GM18507 (cell line): Measurements from ENCODE around the gene GALNT16.
A peak's percentile ranks its signal among the peaks of the same experiment; 100 is the strongest.

Experiments used
- DNase-seq: peaks from one replicate; pipeline ENCODE4 v3.0.0; 2011; ENCODE audit warnings: low read depth; ENCODE audit not compliant: insufficient read length; ENCODE audit errors: extremely low spot score
- FAIRE-seq: peaks from 2 replicates; lab custom pipeline; 2011; peaks lifted over from hg19 to GRCh38; lab: Jason Lieb, UNC

GALNT16 gene

DNA sequence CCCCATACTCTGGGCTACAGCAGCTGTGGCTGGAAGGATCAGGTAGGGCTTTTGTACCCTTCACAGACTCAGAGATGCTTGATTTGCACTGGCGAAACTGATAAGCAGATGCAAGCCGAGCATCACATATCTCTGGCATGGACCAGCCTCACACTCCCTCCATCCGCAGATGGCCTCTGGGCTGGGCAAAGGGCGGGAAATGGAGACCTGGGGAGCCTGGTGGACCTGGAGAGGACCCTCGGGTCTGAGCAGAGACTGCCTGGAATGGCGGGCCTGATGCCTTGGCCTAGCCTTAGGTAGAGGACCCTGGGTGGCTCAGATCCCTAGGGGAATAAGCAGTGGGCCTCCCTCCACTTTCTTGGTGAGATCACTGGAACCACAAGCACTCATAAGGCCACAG, 53.2 kb downstream of the GALNT16 start:
- DNase-seq, result no peak
- no peak for FAIRE-seq

DNA sequence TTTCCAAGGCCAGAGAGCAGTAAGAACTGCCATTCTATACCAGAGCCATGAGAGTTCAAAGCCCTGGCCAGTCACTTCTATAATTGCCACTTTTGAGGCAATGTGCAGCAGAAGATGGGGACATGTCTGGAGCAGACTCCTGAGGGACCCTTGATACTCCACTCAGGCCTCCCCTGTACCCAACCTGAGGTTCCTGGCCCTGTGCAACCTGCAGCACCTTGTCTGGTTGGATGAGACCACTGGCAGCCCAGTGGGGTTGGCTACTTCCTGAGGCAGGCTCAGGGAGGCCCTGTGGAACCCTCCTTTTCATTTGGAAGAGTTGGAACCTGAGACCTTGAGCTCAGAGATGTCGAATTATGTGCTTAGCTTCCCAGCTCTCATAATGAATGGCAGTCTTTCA, 54.4 kb downstream of the GALNT16 start:
- no peak for FAIRE-seq
- DNase-seq, result no peak

DNA sequence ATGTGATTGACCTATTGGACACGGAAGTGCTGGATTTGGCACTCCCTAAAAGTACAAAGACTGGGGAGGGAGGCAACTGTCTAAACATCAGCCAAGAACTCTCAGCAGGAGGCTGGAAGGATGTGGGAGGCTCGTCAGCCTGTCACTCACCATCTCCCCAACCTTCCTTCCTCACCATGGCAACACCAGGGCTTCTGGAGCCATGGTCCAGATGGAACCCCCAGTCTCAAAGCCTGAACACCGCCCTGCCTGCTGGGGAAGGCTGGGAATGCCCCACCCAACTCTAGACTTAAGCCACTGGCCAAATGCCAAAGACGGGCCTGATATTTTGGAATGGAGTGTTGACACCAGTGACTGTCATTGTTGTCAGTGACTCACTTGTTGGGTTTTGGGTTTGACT, 55.3 kb downstream of the GALNT16 start:
- FAIRE-seq, result no peak
- DNase-seq, result no peak

DNA sequence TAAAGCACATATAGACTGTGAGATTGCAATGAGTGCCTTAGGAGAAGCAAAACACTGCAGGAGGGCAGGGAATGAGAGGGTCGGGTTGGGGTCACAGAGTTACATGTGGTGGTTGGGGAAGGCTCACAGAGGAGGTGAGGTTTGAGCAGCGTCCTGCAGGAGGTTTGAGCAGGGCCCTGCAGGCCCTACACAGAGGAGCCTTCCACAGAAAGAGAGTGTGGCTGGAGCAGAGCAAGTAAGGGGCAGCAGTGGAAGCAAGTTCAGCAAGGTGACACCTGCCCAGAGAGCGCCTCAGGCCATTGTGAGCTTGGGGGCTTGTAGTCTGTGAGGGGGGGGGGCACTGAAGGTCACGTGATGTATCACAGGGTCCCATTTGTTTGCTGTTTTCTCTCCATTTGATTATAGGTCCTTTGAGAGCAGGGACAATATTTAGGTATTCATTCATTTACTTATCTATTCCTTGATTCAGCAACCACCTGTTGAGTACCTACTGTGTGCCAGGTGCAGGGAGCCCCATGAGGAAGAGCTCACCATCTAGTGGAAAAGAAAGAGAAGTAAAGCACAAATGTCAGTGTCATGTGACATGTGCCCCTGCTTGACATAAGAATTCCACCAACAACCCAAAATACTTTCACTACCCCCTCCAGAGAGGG, 56.6 kb downstream of the GALNT16 start:
- DNase-seq (no peak), FAIRE-seq (no peak)

DNA sequence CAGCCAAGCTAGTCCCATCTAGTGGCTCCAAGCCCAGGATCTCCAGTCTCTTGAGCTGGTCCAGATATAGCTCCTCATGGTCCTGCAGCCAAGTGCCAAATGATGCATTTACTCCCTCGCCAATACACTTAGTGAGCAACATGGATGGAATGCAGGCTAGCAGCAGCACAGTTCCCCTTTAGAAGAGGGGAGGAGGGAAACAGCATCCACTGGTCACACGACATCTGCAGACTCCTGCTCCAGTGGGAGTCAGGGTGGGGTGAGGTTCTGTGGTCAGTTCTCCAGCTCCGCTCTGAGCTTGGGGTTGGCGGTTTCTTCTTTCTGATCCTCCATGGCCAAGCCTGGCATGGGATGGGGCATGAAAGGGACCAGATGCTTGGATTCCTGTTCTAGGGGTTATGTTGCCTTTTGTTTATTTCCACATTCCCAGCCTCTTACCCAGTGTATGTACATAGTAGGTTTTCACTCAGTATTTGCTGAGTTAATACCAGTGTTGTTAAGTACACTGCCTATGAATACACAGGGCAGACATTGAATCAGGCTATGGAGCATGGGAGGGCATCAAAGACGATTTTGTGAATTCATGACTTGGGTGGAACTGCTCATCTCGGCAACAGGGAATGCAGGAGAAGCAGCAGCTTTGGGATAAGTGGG, 57.3 kb downstream of the GALNT16 start:
- DNase-seq (no peak), FAIRE-seq (no peak)

DNA sequence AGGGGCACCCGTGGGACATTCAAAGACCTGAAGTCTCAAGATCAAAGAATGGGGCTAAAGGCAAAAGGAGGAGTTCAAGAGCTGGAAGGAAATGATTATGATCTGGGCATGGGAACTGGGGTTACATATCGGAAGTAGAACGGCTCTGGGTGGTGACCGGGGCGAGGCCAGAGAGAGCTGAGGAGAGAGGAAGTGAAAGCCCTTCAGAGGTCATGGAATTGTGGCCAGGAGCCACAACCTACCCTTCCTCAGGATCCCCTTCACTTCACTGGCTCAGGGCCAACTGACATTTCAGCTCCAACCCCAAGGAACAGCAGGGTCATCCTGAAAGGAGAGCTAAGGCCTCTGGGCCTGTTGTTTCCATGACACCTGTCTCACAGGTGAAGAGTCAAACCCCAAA, 57.8 kb downstream of the GALNT16 start:
- DNase-seq (no peak), FAIRE-seq (no peak)

DNA sequence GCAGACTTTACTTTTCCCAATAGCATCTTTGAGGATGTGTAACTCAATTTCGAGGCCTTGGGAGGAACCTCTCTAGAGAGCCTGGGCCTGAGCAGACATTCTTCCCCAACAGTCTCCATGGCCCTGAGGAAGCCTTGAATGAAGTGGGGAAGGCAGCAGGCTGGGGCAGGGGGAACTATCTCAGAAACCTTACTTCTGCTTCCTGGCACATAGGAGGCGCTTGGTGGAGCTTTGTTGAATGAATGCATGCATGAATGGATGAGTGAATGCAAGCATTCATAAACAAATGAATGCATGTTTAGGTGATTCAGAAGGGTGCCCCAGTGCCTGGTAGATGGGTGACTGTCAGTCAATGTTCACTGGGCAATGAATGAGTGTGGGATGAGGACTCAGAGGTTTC, 58.3 kb downstream of the GALNT16 start:
- FAIRE-seq (peak; percentile 26), DNase-seq (no peak)

DNA sequence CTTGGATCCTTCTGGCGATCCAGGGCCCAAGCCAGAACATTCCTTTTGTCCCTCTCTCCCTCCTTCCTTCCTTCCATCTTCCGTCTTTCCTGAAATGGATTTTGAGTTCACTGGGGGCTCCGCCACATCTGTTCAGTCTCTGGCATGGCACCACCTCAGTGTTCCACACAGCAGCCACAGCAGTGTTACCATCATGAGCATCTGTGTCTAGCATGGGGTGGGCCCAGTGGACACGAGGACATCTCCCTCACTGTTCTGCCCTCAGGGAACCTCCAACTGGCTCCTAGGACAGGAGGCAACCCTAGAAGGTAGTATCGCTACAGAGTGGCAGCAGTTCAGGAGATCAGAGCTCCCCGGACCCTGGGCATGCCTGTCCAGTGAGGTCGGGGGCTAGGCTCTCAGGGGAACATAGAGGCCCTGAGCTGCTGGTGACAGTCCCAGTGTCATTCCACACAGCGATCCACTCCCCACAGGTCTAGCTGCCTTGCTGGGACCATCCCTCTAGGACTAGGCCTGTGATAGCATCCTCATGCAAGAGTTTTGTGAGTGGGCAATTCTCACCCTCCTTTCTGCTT, 59.0 kb downstream of the GALNT16 start:
- no peak for FAIRE-seq
- DNase-seq, result no peak

DNA sequence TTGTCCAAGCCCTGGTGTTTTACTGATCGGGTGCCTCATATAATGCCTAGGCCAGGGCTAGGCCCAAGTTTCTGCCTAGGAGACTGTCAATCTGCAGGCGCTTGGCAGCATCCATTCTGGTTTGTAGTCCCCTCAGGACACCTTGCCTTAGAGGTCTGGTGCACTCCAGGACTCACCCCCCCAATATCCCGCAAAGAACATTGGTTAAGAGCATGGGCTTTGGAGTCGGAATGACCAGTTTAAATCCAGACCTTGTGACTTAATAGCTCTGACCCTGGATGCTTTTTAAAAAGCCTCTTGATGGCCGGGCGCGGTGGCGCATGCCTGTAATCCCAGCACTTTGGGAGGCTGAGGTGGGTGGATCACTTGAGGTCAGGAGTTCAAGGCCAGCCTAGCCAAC, 60.0 kb downstream of the GALNT16 start:
- no peak for FAIRE-seq
- no peak for DNase-seq

DNA sequence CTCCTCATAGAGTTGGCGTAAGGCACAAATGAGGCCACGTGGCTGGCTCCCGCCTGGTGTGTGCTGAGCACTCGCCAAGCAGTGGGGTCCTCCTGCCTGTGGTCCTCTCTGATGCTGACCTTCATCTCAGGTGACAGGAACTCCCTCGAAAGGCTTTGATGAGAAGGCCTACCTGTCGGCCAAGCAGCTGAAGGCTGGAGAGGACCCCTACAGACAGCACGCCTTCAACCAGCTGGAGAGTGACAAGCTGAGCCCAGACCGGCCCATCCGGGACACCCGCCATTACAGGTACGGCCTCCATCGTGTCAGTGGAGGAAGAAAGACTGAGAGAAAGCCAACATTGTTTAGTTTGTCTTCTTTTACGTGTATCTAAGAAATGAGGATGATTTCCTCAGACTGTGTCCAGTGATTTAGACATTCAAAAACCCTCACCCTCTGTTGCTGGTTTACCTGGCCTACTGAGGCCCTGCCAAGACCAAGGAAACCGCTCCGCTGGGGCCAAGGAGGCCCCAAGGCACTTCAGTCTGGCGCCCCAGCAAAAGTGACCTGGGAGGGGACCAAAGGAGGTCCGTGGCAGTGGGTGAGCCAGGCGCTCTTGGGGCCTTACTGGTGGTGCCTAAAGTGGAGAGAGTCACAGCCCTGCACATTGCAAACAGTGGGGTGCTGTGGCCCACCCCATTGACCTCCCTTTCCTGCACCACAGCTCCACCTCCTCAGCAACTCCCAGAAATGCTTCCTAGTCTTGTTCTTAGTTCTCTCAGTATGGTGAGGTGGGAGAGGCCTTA, 60.8 kb downstream of the GALNT16 start:
- FAIRE-seq (no peak), DNase-seq (no peak)

DNA sequence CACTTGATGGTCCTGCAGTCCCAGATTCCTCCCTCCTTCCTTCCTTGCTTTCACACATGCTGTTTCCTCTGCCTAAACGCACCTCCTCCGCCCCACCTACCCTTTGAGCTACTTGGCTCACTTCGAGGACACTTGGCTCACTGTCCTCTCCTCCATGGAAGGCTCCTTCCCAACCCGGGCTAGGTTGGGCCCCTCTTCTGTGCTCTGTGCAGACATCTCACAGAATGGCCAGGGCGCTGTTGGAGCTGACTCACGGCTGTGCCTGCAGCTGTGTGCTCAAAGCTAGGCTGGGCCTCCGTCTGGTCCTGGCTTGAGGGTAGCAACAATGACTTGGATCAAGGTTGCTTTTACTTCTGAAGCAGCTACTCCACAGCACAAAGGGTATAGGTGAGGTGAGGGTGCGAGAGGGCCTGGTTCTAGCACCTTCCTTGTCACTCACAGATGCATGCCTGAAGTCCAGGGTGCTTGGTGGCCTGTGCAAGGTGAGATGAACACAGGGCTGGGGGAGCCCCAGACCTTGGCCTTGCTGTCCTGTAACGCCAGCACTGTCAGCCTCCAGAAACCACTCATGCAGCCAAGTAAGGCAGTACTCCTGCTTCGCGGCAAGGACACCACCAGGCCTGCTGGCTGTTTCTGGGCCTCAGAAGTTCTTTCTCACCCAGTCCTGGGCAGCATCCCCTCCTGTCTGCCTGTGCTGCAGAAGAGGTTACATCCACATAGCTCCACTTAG, 61.8 kb downstream of the GALNT16 start:
- DNase-seq, result no peak

DNA sequence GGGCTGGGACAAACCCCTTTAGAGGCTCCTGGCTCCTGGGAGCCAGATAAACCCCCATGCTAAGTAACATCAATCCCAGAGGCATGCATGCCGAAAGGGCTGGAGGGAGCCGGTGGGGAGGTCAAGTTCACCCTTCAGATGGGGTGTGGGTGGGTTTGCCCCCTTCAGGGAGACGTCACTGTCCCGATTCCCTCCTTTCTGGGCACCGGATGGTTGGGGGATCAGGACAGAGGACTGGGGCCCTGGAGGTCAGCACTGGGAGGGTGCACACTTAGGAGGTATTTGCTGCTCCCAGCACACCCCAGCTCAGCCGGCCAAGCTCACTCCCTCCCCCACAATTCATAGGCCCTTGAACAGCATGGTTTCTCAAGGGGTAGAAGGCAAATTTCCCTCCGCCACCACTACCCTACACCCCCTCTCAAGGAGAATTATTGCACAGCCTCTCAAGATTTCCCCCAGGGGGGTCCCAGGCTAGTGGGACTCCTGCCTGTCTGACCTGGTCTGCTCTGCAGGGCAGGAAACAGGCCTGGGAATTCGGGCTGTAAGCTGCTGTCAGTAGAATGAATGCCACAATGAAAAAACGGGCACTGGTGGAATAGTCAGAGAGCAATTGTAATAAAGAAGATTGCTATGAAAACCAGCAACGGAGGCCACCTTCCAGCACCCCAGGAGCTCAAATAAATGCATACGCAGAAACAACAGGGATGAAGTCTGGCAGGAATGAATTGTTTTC, 63.5 kb downstream of the GALNT16 start:
- DNase-seq (no peak), FAIRE-seq (no peak)

More for the DNA sequence above, 61.8 kb downstream of the GALNT16 start:
- FAIRE-seq, result no peak

DNA sequence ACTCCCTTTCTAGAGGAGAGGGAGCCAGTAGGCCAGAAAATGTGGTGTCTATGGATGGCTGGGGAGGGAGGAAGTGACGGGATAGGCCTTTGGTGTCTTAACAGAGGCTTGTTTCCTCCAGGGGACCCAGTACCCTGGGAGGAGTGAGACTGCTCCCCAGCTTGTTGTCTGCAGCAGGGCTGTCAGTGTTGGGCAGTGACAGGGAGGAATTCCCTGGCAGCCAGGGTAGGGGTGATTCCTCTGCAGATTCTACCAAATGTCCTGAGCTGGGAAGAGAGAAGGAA, 64.0 kb downstream of the GALNT16 start:
- FAIRE-seq, result no peak

DNA sequence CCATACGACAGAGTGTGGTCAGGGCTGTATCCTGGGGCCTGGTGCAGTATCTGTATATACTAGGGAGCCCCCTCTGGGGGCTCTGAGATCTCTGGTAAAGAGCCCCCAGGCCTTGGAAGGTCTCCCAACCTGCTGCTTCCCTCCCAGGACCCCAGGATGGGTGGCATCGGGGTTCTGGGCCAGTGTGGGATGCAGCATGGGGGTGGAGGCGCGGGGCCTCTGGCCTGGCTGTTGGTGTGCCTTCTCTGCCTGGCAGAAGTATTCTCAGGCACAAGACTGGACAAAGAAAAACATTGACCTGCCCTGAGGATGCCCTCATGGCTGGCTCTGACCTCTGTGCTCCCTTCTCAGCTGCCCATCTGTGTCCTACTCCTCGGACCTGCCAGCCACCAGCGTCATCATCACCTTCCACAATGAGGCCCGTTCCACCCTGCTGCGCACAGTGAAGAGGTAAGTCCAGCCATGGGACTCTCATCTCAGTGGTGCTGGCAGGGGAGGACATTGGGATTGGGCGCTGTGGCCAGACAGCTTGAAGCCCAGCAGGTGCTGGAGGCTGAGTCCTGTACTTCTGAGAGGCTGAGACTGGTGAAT, 64.5 kb downstream of the GALNT16 start:
- FAIRE-seq (no peak), DNase-seq (no peak)

More for the DNA sequence above, 64.0 kb downstream of the GALNT16 start:
- DNase-seq, result no peak

DNA sequence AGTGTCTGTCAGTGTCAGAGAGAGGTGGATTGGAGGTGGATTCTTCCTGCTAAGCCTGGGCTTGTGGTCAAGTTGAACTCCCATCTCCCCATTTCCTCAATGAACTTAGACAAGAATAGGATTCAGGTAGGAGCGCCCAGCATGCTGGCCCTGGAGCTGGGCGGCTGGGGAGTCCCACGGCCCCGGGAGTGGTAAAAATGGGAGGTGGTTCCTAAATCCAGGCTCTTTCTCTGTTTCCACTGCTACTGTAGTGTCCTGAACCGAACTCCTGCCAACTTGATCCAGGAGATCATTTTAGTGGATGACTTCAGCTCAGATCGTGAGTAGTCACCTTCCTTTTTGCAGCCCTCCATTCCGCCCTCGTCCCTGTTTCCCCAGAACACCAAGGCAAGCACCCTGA, 65.1 kb downstream of the GALNT16 start:
- DNase-seq, result no peak
- FAIRE-seq, result no peak

DNA sequence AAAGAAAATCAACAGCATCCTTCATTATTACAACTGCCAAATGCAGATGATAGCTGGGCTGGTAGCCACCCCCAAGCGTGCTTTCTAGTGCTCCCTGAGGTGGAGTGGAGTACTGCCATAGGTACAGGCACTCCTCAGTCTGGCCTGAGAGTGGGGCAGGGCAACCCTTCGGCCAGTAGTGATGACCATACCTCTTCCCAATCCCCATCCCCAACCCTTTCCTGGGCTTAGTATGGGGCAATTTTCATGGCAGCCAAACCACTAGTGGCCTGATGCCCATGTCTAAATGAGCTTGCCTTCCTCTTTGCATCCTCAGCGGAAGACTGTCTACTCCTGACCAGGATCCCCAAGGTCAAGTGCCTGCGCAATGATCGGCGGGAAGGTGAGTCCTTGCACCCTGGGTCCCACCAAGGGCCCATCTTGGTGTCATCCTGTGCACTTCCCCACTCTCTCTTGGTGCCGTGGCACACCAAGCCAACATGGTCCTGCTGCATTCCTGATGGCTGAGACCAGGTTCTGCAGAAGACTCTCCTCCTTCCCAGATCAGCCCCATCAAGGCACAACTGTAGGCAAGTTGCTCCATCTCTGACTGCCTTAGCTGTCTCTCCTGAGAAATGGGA, 65.8 kb downstream of the GALNT16 start:
- FAIRE-seq, result no peak
- no peak for DNase-seq

DNA sequence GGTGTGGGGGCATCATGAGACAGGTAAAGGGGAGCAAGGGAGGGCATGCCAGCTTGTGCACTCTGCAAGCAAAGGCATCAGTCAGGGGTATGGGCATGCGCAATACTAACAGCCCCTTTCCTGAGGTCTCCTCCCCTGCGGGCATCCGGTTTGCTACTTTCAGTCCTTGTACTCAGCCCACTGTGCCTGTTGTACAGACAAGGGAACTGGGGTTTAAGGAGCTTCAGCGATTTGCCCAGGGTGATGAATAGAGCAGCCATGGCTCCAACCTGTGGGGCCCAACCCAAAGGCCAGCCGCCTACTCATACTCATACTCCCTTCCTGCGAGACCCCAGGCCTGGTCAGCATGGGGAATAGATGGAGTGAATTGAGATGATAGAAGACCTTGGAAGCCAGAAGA, 66.7 kb downstream of the GALNT16 start:
- DNase-seq (no peak), FAIRE-seq (no peak)

DNA sequence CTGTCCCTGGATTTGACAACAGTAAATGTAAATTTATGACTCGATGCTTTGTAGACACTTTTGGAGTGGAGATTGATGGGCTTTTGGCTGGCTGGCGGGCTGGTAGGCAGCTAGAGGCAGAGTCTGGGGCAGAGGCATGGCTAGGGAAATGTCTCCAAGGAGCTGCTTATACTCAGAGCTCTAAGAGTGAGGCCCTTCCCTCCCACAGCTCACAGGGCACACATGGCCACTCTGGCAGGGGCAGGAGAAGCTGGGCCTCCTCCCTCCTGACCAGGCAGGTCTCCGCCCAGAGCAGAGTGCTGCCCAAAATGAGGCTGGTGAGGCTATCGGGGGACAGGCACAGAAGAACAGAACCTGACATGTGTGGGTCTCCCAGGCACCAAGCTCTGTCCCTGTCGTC, 67.5 kb downstream of the GALNT16 start:
- FAIRE-seq (no peak), DNase-seq (no peak)

DNA sequence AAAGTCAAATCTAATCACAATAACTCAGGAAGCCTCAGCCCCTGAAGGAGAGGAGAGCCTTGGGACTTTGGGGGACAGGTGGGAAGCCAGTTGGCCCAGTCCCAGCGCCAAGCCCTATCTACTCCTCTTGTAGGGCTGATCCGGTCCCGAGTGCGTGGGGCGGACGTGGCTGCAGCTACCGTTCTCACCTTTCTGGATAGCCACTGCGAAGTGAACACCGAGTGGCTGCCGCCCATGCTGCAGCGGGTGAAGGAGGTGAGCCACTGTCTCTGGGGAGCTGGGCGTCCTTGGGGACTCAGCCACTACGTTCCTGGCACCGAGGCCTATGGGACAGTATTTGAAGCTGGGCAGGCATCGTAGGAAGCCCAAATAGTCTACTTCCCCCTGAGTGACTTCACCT, 68.4 kb downstream of the GALNT16 start:
- DNase-seq, result no peak
- no peak for FAIRE-seq
